AG20443 (cell line): ENCODE measurements around the gene EPHA4.

Experiments
- DNase-seq: peaks from one replicate; pipeline ENCODE4 v3.0.0; 2012; ENCODE audit warnings: low spot score, mixed read lengths

Gene EPHA4

GRCh38 chr2:221392228-221392881, 179.7 kb downstream of the EPHA4 start:
- DNase-seq = no peak

GRCh38 chr2:221390878-221391277, 181.2 kb downstream of the EPHA4 start:
- no peak for DNase-seq

GRCh38 chr2:221389904-221390303, 182.2 kb downstream of the EPHA4 start:
- DNase-seq = no peak

- DNase-seq = no peak
These were observed 182.7 kb downstream of the EPHA4 start for GRCh38 chr2:221389421-221389820.

- no peak for DNase-seq
These were observed 183.2 kb downstream of the EPHA4 start for GRCh38 chr2:221388891-221389290.

- DNase-seq = no peak
These were observed 186.4 kb downstream of the EPHA4 start for GRCh38 chr2:221385716-221386115.

- no peak for DNase-seq
These were observed 190.1 kb downstream of the EPHA4 start for GRCh38 chr2:221381928-221382488.

- DNase-seq = no peak
These were observed 191.4 kb downstream of the EPHA4 start for GRCh38 chr2:221380686-221381085.

DNA sequence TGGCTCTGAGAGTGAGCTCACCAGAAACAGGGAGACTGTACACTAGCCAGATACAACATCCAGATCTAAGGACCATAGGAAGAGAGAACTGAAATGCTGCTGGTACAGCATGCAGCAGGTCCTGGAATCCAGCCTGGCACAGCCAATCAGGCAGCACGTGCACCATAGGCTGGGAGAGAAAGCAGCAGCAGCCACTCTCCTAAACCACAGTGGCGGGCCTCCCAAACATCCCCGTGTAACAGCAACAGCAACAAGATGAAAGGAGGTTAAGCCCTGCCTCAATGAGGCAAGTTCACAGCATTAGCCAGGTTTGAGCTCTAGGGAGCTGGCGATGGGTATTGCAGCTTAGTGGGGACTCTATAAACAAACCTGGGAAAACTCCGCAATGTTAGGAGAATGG, 192.0 kb downstream of the EPHA4 start:
- no peak for DNase-seq

GRCh38 chr2:221377597-221377996, 194.5 kb downstream of the EPHA4 start:
- DNase-seq = no peak

- peak; percentile 56 for DNase-seq
These were observed 195.0 kb downstream of the EPHA4 start for GRCh38 chr2:221377066-221377465.

DNA sequence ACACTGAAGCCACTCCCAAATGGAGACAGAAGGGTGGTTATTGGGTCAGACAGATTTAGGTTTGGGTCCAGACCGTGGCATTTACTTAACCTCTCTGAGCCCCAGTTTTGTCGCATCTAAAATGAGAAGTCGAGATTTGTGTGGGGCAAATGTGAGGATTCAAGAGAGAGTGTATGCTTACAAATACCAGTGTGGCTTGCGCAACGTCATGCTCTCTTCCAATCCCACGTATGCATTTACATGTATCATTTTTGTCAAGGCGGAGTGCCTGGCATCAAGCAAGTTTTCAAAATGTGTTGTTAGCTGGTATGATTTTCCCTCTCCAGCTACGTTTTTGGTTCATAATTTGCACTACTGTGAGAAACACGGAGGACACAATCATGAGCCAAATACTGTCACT, 197.9 kb downstream of the EPHA4 start:
- DNase-seq = no peak

GRCh38 chr2:221372907-221373306, 199.2 kb downstream of the EPHA4 start:
- DNase-seq = no peak

DNA sequence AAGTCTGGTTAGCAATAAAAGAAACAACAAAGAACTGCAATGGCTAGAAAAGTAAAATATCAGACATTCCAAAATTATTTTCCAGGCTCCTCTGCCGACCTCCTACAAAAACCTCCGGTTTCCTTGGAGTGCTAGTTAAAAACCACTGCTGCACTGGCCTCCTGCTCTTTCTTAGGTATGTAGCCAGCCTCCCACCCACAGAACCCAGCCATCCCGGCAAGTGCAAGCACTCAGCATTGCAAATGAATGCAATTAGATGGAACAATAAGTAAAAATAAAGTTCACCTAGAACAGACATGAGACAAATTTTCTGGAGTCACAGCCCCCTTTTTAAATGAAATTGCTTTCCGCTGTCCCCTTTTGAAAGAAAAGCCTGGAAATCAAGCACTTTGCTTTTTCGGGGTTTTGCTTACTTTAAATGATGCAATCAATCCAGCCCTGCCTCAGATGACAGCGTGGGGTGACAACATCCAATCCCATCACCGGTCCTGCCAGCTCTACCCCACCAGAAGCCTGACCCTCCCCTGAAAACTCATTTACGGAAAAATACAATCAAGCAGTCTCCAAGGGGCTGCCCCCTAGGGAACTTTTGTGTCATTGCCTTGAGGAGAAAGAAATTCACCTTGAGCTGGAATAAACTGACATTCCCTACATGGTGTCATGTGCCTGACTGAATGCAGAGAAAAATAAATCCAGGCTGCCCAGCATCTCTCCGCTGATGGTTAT, 199.8 kb downstream of the EPHA4 start:
- DNase-seq = no peak

DNA sequence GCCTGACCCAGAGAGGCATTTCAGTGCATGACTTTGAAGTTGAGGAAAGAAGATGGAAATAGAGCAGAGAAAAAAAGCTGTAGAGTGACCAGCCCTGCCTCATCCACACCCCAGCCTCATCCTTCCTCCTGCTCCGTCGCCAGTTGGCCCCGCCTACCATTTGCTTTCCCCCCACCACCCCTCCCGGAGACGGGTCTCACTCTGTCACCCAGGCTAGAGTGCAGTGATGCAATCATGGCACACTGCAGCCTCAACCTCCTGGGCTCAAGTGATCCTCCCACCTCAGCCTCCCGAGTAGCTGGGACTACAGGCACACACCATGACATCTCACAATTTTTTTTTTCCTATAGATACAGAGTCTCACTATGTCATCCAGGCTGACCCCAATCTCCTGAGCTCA, 200.8 kb downstream of the EPHA4 start:
- no peak for DNase-seq

DNA sequence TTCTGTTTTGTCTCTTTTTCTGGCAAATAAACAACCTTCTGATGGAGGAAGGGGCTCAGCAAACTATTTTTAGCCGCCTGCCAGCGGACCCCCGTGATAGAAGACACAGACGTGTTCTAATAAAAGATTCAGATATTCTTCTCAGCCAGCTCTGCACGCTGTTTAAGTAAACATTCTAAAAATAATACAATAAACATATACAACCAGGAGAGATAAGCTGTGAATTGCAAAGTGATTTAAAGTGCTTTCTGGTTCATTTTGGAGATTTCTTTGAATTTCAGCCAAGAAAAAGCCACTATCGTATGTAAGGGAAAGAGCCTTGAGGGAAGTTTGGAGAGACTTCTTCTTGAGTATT, 201.3 kb downstream of the EPHA4 start:
- no peak for DNase-seq

DNA sequence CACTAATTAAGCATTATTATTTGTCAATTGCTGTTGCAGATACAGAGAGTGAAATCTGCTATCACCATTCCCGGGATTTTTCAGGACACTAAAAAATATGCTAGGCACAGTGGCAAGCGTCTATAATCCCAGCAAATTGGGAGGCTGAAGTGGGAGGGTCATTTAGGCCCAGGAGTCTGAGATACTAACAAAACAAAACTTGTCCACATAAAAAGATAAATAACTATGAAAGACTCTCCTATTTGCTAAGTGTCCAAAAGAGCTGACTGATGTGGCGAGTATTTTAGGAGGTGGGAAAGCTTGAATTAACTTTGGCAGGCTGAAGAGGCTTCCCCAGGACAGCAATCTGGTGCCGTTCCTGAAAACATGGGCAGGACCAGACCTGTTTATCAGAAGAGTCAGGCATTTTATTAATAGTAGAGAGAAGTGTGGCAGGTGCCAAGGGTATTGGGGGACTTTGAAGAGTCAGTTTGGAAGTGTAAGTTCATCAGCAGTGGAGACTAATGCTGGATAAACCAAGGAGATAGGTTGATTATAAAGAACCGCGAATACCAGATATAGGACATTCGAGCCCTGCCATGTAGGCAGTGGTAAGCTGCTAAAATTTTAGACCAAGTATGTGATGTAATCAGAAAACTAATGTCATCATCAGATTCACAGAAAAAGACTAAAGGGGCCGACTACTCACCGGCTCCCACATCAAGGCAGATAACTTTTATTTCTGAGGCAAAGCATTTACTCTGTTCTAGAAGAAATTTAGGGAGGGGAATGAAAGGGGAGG, 201.8 kb downstream of the EPHA4 start:
- no peak for DNase-seq
